Prostate gland (tissue), 2 donors: ENCODE measurements around the gene PLEK.

Experiments
- CTCF ChIP-seq, 4 experiments: fragments of 200-600 bp in 2 of 4; fragments of 450-650 bp in 2 of 4; sonication (generic) in 2 of 4; IDR thresholded peaks; 1 replicate in 3 of 4; 2 replicates in 1 of 4; pipeline ENCODE4 v1.5.1; 2016 to 2019; ENCODE audit warnings: antibody characterized with exemption in 4 of 4, mild to moderate bottlenecking in 2 of 4, moderate library complexity in 2 of 4
- POLR2AphosphoS5 ChIP-seq: sonication (generic); formaldehyde crosslinking; IDR thresholded peaks from one replicate; pipeline ENCODE4 v1.6.1; 2017; ENCODE audit warnings: antibody characterized with exemption

- TF ChIP-seq CTCF (IDR thresholded peaks at IDR 0.05): no peak
- no peak for TF ChIP-seq POLR2AphosphoS5
Observed at GRCh38 chr2:68417926-68418325, 52.8 kb downstream of the PLEK start.
